Body of pancreas (tissue), 4 donors: ENCODE data around the gene HELZ. TPM values are rescaled to one million over a fixed set of nuclear protein-coding genes. Genes with fewer than 3 reads are reported as not detected.
A peak's percentile ranks its signal among the peaks of the same experiment; 100 is the strongest.

Experiments used
- ATAC-seq: fragments of 150-250 bp; one replicate; pipeline ENCODE4 v1.9.1; 2016
- DNase-seq, 4 donors: peaks; one replicate each; pipeline ENCODE4 v3.0.0-alpha.2; 2019
- H3K27ac ChIP-seq, 4 donors: fragments of 200-600 bp; sonication (generic); 1 replicate in 3 of 4; 2 replicates in 1 of 4; pipeline versions ENCODE4 v1.5.1 to v1.6.1; 2016 to 2019; ENCODE audit warnings: mild to moderate bottlenecking in 1 of 4, mixed read lengths in 1 of 4, moderate library complexity in 1 of 4
- H3K27me3 ChIP-seq, 2 donors: fragments of 200-600 bp; sonication (generic); one replicate each; pipeline ENCODE4 v1.6.0; 2016; ENCODE audit warnings: mild to moderate bottlenecking in 1 of 2
- H3K36me3 ChIP-seq, 2 donors: fragments of 200-600 bp; sonication (generic); replicated peaks in 1 of 2; 2 replicates each; pipeline ENCODE4 v1.5.1; 2016; ENCODE audit warnings: low read depth in 2 of 2; ENCODE audit not compliant: insufficient read depth in 1 of 2
- H3K4me1 ChIP-seq: fragments of 200-600 bp; sonication (generic); one replicate; pipeline ENCODE4 v1.6.0; 2016
- H3K4me3 ChIP-seq, 2 donors: fragments of 200-600 bp; sonication (generic); 1 replicate in 1 of 2; 2 replicates in 1 of 2; pipeline ENCODE4 v1.5.1; 2016 to 2019
- H3K9me3 ChIP-seq, 3 donors: fragments of 200-600 bp; sonication (generic); 1 replicate in 2 of 3; 2 replicates in 1 of 3; pipeline ENCODE4 v1.5.1; 2016
- POLR2A ChIP-seq, 3 donors: fragments of 450-650 bp; IDR thresholded peaks; one replicate each; pipeline ENCODE4 v1.6.1; 2016; ENCODE audit warnings: antibody characterized with exemption in 3 of 3, mild to moderate bottlenecking in 2 of 3
- WGBS, 2 donors: methylation state at CpG; one replicate each; pipeline ENCODE4 v1.1.5; 2017; 5-methylcytosine and 5-hydroxymethylcytosine counted together
- intact Hi-C: fragments of 100-400 bp; cut with DNase I; formaldehyde crosslinking; loops from one replicate; pipeline ENCODE4 v1.15.1; 2023
- total RNA-seq, 2 donors: library from RNA; depleted of rRNA; stranded (reverse); fragments of >200 nt; gene quantifications; one replicate each; pipeline ENCODE4 v1.1.0, GENCODE V29; 2016
- TF ChIP-seq, protein P1 (sequence below), 7 experiments: fragments of 450-650 bp in 4 of 7; fragments of 200-600 bp in 3 of 7; sonication (generic) in 3 of 7; IDR thresholded peaks; one replicate each; pipeline ENCODE4 v1.5.1; 2016 to 2019; ENCODE audit warnings: antibody characterized with exemption in 7 of 7

HELZ gene
- total RNA-seq, 2 donors from 2014 or later = 21.0 to 34.6 TPM

DNA sequence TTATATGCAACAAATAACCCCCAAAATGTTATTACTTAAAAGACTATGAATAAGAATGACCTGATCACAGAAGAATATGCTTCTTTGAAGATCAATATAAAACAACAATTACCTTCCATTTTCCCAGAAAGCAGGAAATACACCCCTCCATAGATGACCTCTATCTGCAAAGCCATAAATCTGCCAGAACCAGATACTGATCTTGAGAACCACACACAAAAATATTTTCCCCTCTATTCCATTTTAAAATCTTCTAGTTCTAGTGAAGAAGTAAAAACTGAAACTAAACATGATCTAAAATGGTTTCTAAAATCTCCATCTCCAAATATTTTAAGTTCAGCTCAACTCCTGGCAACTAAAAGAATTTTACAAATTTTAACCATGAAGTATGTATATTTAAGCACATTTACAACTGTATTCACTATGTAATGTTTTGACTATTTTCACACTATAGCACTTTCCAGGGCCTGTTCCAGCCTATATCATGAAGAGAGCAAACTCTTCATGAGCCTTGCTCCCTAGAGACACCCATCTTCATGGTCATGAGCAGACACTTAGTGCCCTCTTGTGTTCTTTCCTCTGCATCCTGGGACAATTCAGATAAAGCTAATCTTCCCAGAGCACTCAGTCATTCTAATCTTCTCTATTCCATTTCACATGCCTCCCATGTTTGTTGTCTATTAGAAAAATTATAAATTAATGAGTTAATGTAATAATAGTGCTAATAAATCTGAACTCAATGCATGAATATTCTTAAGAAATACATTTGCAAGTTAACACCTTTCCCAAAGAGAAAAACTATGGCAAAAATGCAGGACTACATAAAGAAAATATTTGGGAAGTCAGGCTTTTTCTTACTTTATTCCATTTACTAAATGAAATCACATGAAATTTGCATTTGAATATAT is 87.0 kb downstream of the HELZ start:
- no peaks in the 10 kb centered on the region for H3K27me3 ChIP-seq
- intact Hi-C loops = no loop called here
- no peak overlapping the region for H3K4me3 ChIP-seq
- ATAC-seq = no peak
- H3K9me3 ChIP-seq = no peaks in the 10 kb centered on the region
- no peak for TF ChIP-seq POLR2A (IDR thresholded peaks at IDR 0.05)
- TF ChIP-seq, protein P1, sequence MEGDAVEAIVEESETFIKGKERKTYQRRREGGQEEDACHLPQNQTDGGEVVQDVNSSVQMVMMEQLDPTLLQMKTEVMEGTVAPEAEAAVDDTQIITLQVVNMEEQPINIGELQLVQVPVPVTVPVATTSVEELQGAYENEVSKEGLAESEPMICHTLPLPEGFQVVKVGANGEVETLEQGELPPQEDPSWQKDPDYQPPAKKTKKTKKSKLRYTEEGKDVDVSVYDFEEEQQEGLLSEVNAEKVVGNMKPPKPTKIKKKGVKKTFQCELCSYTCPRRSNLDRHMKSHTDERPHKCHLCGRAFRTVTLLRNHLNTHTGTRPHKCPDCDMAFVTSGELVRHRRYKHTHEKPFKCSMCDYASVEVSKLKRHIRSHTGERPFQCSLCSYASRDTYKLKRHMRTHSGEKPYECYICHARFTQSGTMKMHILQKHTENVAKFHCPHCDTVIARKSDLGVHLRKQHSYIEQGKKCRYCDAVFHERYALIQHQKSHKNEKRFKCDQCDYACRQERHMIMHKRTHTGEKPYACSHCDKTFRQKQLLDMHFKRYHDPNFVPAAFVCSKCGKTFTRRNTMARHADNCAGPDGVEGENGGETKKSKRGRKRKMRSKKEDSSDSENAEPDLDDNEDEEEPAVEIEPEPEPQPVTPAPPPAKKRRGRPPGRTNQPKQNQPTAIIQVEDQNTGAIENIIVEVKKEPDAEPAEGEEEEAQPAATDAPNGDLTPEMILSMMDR (IDR thresholded peaks at IDR 0.05) = peak in 4 of 7 experiments; percentile 15 to 34 (median 20)
- H3K4me1 ChIP-seq = no peaks in the 10 kb centered on the region
- H3K36me3 ChIP-seq = peaks cover 0 to 3% of the 10 kb centered on the region in 2 donors
- H3K27ac ChIP-seq = peak overlapping the region in 1 of 4 donors; percentile 52
- DNase-seq = no peak

DNA sequence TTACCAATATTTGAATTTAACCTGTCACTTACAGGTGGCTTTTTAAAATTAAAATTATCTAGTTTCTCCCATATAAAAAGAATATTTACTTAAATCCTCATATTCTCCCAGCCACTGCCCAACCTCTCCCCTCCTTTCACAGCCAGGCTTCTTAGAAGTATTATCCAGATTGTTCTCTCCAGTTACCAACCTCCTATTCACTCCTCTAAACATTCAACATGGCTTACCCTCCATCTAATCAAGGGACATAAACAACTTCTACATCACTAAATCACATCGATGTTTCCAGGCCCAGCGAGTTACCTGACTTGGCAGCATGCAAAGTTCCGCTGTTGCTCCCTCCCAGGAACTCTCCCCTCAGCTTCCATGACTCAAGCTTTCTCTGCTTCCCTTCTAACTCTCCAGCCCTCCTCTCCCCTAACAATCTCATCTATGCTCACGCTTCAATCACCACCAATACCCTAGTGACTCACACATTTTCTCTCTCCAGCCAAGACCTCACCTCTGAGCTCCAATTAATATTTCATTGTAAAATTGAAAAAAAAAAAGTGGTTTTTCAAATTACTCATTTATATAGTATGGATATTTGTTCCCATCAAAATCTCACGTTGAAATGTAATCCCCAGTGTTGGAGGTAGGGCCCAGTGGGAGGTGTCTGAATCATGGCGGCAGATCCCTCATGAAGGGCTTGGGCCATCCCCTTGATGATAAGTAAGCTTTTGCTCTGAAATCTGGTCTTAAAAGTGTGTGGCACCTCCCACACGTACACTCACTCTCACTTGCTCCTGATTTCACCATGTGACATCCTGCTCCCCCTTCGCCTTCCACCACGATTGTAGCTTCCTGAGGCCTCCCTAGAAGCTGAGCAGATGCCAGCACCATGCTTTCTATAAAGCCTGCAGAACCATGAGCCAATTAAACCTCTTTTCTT is 88.5 kb downstream of the HELZ start:
- H3K27ac ChIP-seq = peak overlapping the region in 2 of 4 donors; percentile 5 to 7
- H3K4me3 ChIP-seq = no peak overlapping the region
- H3K9me3 ChIP-seq = no peaks in the 10 kb centered on the region
- TF ChIP-seq, protein P1 (IDR thresholded peaks at IDR 0.05) = no peak
- TF ChIP-seq POLR2A (IDR thresholded peaks at IDR 0.05) = no peak
- DNase-seq (no peak), ATAC-seq (no peak)
- H3K27me3 ChIP-seq = no peaks in the 10 kb centered on the region
- WGBS, 2 donors = 77 to 80% methylated on average over 9 of the region's 9 CpGs
- intact Hi-C loops = no loop called here
- H3K4me1 ChIP-seq = no peaks in the 10 kb centered on the region
- H3K36me3 ChIP-seq = peaks cover 0 to 3% of the 10 kb centered on the region in 2 donors

DNA sequence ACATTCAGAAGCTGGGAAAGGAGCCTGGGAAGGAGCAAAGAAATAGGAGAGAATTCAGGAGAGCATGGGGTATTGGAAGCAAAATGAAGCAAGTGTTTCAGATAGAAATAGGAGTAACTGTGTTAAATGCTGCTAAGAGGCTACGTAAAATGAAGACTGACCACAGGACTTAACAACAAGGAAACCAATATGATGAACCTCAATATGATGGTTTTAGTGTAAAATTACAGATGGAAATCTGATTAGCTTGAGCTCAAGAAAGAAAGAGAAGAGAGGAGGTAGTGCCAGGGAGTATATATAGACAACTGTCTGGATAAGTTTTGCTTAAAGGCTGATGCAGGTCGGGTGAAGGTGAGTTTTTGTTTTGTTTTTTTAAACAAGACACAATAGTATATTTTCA is 92.2 kb downstream of the HELZ start:
- Histone ChIP-seq H3K27ac (no peak overlapping the region), H3K4me1 (no peaks in the 10 kb centered on the region), H3K4me3 (no peak overlapping the region), H3K9me3 (no peaks in the 10 kb centered on the region), H3K27me3 (no peaks in the 10 kb centered on the region), H3K36me3 (peaks cover 0 to 3% of the 10 kb centered on the region in 2 donors)
- TF ChIP-seq, protein P1 (IDR thresholded peaks at IDR 0.05) = no peak
- TF ChIP-seq POLR2A (IDR thresholded peaks at IDR 0.05) = no peak
- ATAC-seq (no peak), DNase-seq (no peak)
- intact Hi-C loops = no loop called here
- 87 to 91% methylated on average over 2 of the region's 2 CpGs for WGBS, 2 donors

DNA sequence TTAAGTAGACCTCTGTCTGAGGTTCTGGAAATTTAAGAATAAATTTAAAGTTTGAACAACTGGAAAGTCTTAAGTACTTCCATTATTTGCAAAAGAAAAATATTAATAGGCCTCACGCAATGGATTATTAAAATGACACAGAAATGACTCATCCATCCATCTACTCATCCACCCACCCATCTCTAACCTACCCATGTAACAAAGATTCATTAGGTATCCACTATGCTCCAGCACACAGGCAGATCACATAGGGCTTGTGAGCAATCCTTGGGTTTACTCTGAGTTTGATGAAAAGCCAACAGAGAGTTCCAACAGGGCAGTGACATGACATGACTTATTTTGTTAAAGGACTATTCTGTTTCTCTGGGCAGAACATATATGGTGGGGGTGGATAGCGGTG is 93.3 kb downstream of the HELZ start:
- DNase-seq = no peak
- Histone ChIP-seq H3K36me3 (peaks cover 0 to 6% of the 10 kb centered on the region in 2 donors), H3K27me3 (no peaks in the 10 kb centered on the region), H3K9me3 (no peaks in the 10 kb centered on the region), H3K27ac (no peak overlapping the region), H3K4me1 (no peaks in the 10 kb centered on the region), H3K4me3 (no peak overlapping the region)
- ATAC-seq = no peak
- TF ChIP-seq, protein P1 (IDR thresholded peaks at IDR 0.05) = no peak
- no peak for TF ChIP-seq POLR2A (IDR thresholded peaks at IDR 0.05)
- intact Hi-C loops = no loop called here
- WGBS, 2 donors = 87 to 92% methylated on average over 2 of the region's 2 CpGs
